CD14-positive monocyte (primary cell): Measurements from ENCODE around the gene TRAF5. TPM values are rescaled to one million over a fixed set of nuclear protein-coding genes. Genes with fewer than 3 reads are reported as not detected.

Source experiments
- DNase-seq, 3 donors: peaks; one replicate each; pipeline ENCODE4 v3.0.0-alpha.2; 2011 to 2022
- H2AFZ ChIP-seq: 2 replicates; pipeline ENCODE4 v1.6.0; 2012; ENCODE audit warnings: mild to moderate bottlenecking, low read depth, low read length, inconsistent platforms; ENCODE audit not compliant: insufficient read depth, poor library complexity, severe bottlenecking
- H3K27ac ChIP-seq, 2 donors: 1 replicate in 1 of 2; 2 replicates in 1 of 2; pipeline ENCODE4 v1.5.1; 2012 to 2013; ENCODE audit warnings: low read length in 2 of 2, control low read depth in 1 of 2, inconsistent platforms in 1 of 2, low read depth in 1 of 2, mild to moderate bottlenecking in 1 of 2
- H3K27me3 ChIP-seq, 2 donors: one replicate each; pipeline versions ENCODE4 v1.6.0 to v1.6.1; 2011 to 2013; ENCODE audit warnings: low read length in 2 of 2; ENCODE audit not compliant: control insufficient read depth in 2 of 2, insufficient read depth in 2 of 2
- H3K36me3 ChIP-seq, 2 donors: replicated peaks in 1 of 2; 1 replicate in 1 of 2; 2 replicates in 1 of 2; pipeline versions ENCODE4 v1.5.1 to v1.6.1; 2012 to 2013; ENCODE audit warnings: low read length in 2 of 2, control low read depth in 1 of 2, inconsistent platforms in 1 of 2, mild to moderate bottlenecking in 1 of 2; ENCODE audit not compliant: insufficient read depth in 2 of 2, control insufficient read depth in 1 of 2
- H3K4me1 ChIP-seq, 2 donors: 1 replicate in 1 of 2; 2 replicates in 1 of 2; pipeline versions ENCODE4 v1.5.1 to v1.6.1; 2012 to 2013; ENCODE audit warnings: low read length in 2 of 2, control low read depth in 1 of 2, inconsistent platforms in 1 of 2, mild to moderate bottlenecking in 1 of 2, moderate library complexity in 1 of 2; ENCODE audit not compliant: insufficient read depth in 2 of 2, control insufficient read depth in 1 of 2
- H3K4me2 ChIP-seq: replicated peaks from 2 replicates; pipeline ENCODE3; 2012; ENCODE audit warnings: low read length, moderate library complexity, mild to moderate bottlenecking; ENCODE audit not compliant: poor library complexity, severe bottlenecking; ENCODE audit errors: extremely low read depth
- H3K4me3 ChIP-seq, 3 experiments: fragments of 200-600 bp in 1 of 3; sonication (generic) in 1 of 3; replicated peaks in 1 of 3; 1 replicate in 2 of 3; 2 replicates in 1 of 3; pipeline ENCODE4 v1.5.1; 2011 to 2013; ENCODE audit warnings: low read length in 3 of 3, mild to moderate bottlenecking in 3 of 3, control low read depth in 2 of 3, low read depth in 2 of 3, inconsistent platforms in 1 of 3, moderate library complexity in 1 of 3
- H3K79me2 ChIP-seq: 2 replicates; pipeline ENCODE4 v1.6.0; 2012; ENCODE audit warnings: mild to moderate bottlenecking, control low read depth, inconsistent platforms, low read length, moderate library complexity; ENCODE audit not compliant: insufficient read depth
- H3K9ac ChIP-seq: 2 replicates; pipeline ENCODE4 v1.6.0; 2017; ENCODE audit warnings: low read length, mild to moderate bottlenecking; ENCODE audit not compliant: insufficient read depth, poor library complexity, severe bottlenecking
- H3K9me3 ChIP-seq, 2 donors: replicated peaks in 1 of 2; 1 replicate in 1 of 2; 2 replicates in 1 of 2; pipeline versions ENCODE4 v1.5.1 to v1.6.1; 2012 to 2013; ENCODE audit warnings: low read length in 2 of 2, control low read depth in 1 of 2; ENCODE audit not compliant: control insufficient read depth in 1 of 2, insufficient read depth in 1 of 2
- H4K20me1 ChIP-seq: 2 replicates; pipeline ENCODE4 v1.6.0; 2012; ENCODE audit warnings: mild to moderate bottlenecking, low read length, control low read depth, moderate library complexity; ENCODE audit not compliant: insufficient read depth
- H3K27ac Mint-ChIP-seq, 7 donors: one replicate each; pipeline ENCODE4 v1.8.0; 2020; ENCODE audit warnings: mild to moderate bottlenecking in 7 of 7, mixed read lengths in 7 of 7, moderate library complexity in 6 of 7, inconsistent platforms in 2 of 7
- H3K27me3 Mint-ChIP-seq, 3 donors: one replicate each; pipeline ENCODE4 v1.8.0; 2021 to 2022; ENCODE audit warnings: low read depth in 3 of 3, mild to moderate bottlenecking in 3 of 3, mixed read lengths in 3 of 3, moderate library complexity in 3 of 3, inconsistent platforms in 1 of 3
- H3K36me3 Mint-ChIP-seq, 2 donors: one replicate each; pipeline ENCODE4 v1.8.0; 2020; ENCODE audit warnings: mixed read lengths in 2 of 2, inconsistent platforms in 1 of 2, mild to moderate bottlenecking in 1 of 2
- H3K4me1 Mint-ChIP-seq: one replicate; pipeline ENCODE4 v1.8.0; 2020; ENCODE audit warnings: mild to moderate bottlenecking, mixed read lengths
- H3K4me3 Mint-ChIP-seq, 2 donors: one replicate each; pipeline ENCODE4 v1.8.0; 2020; ENCODE audit warnings: mild to moderate bottlenecking in 2 of 2, mixed read lengths in 2 of 2, moderate library complexity in 1 of 2
- H3K9me3 Mint-ChIP-seq, 7 donors: one replicate each; pipeline ENCODE4 v1.8.0; 2020 to 2022; ENCODE audit warnings: mixed read lengths in 7 of 7, mild to moderate bottlenecking in 6 of 7, moderate library complexity in 6 of 7, inconsistent platforms in 2 of 7
- CTCF ChIP-seq: fragments of 200-600 bp; IDR thresholded peaks from one replicate; pipeline ENCODE4 v1.8.0; 2022; ENCODE audit warnings: antibody characterized with exemption, mild to moderate bottlenecking
- intact Hi-C, 2 donors: fragments of 100-400 bp; cut with micrococcal nuclease; formaldehyde crosslinking; loops; one replicate each; pipeline versions ENCODE4 v1.15.0 to v1.15.1; 2023
- polyA plus RNA-seq, 3 donors: library from polyadenylated mRNA; depleted of rRNA in 1 of 3; unstranded in 2 of 3; stranded (reverse) in 1 of 3; fragments of 300-500 nt in 2 of 3; fragments of >200 nt in 1 of 3; fragmentation: Illumina TruSeq in 2 of 3; gene quantifications; 1 replicate in 2 of 3; 2 replicates in 1 of 3; pipeline ENCODE4 v1.2.3, GENCODE V29; 2012 to 2021

Gene TRAF5
- polyA plus RNA-seq, 3 donors = 1.0 to 3.8 (median 1.6) TPM

GRCh38 chr1:211318576-211319280, 7.9 kb upstream of the TRAF5 start:
- H3K27ac ChIP-seq = no peak overlapping the region
- H3K36me3 ChIP-seq = peaks cover 23 to 34% of the 10 kb centered on the region in 2 donors
- no peak for TF ChIP-seq CTCF
- H3K27me3 ChIP-seq = no peaks in the 10 kb centered on the region
- H3K27me3 Mint-ChIP-seq = peaks cover 0 to 2% (median 2%) of the 10 kb centered on the region in 3 donors
- H3K36me3 Mint-ChIP-seq = peaks cover 14 to 15% of the 10 kb centered on the region in 2 donors
- no peak overlapping the region for H2AFZ ChIP-seq
- H3K9me3 Mint-ChIP-seq = no peaks in the 10 kb centered on the region
- intact Hi-C loops = no loop called here
- no peak overlapping the region for H3K4me3 ChIP-seq
- H3K9me3 ChIP-seq = no peaks in the 10 kb centered on the region
- no peaks in the 10 kb centered on the region for H4K20me1 ChIP-seq
- H3K4me3 Mint-ChIP-seq = no peak overlapping the region
- H3K4me1 ChIP-seq = no peaks in the 10 kb centered on the region
- no peak for DNase-seq
- H3K79me2 ChIP-seq = no peaks in the 10 kb centered on the region
- H3K27ac Mint-ChIP-seq = peak overlapping the region in 1 of 7 donors; percentile 53
- H3K4me1 Mint-ChIP-seq = peaks cover 1% of the 10 kb centered on the region
- no peak overlapping the region for H3K4me2 ChIP-seq
- no peak overlapping the region for H3K9ac ChIP-seq

GRCh38 chr1:211319892-211320291, 6.7 kb upstream of the TRAF5 start:
- DNase-seq = no peak
- H3K9me3 Mint-ChIP-seq = no peaks in the 10 kb centered on the region
- H3K4me1 Mint-ChIP-seq = peaks cover 1% of the 10 kb centered on the region
- Histone ChIP-seq H3K79me2 (no peaks in the 10 kb centered on the region), H2AFZ (no peak overlapping the region), H4K20me1 (no peaks in the 10 kb centered on the region), H3K9me3 (no peaks in the 10 kb centered on the region), H3K27me3 (no peaks in the 10 kb centered on the region), H3K4me3 (no peak overlapping the region), H3K4me1 (no peaks in the 10 kb centered on the region), H3K4me2 (no peak overlapping the region), H3K27ac (no peak overlapping the region), H3K9ac (no peak overlapping the region), H3K36me3 (peaks cover 12 to 22% of the 10 kb centered on the region in 2 donors)
- no peak overlapping the region for H3K4me3 Mint-ChIP-seq
- intact Hi-C loops = loop anchor here in 1 of 2 donors (5.0 to 10.0 kb wide), 2 partner anchors 155 to 337 kb away; no protein-coding TSS in a partner anchor
- H3K27ac Mint-ChIP-seq = no peak overlapping the region
- peaks cover 6% of the 10 kb centered on the region in 2 donors for H3K36me3 Mint-ChIP-seq
- H3K27me3 Mint-ChIP-seq = peaks cover 2 to 3% (median 2%) of the 10 kb centered on the region in 3 donors
- no peak for TF ChIP-seq CTCF
